ENCODE results near the gene DIPK1B. TPM values are rescaled to one million over a fixed set of nuclear protein-coding genes. Genes with fewer than 3 reads are reported as not detected.

Gene DIPK1B
- total and polyA plus RNA-seq, 10 of the 15 experiments (the other 5 are each of a cell fraction or from before 2014, with no cell fraction given): 0.08 to 0.28 (median 0.13) TPM; not detected in 3

GRCh38 chr9:136679431-136679941 lies 32.9 kb upstream of the DIPK1B start:
- in situ Hi-C loops (cut with MboI) (no loop called here), intact Hi-C loops (cut with micrococcal nuclease; ENCODE audit: unreplicated experiment) (no loop called here)
- ChIA-PET POLR2A (no interaction called here), SMC1A (ENCODE audit: uncharacterized antibody, unreplicated experiment) (interaction anchor here (1.5 kb wide), 1 partner anchor 10 kb away, joined by 3 read pairs; no protein-coding TSS in a partner anchor), CTCF (no interaction called here), RAD21 (ENCODE audit: unreplicated experiment) (no interaction called here)
- no peaks in the 10 kb centered on the region; the same call in none of the 2 replicates for H4K20me1 ChIP-seq (ENCODE audit: control insufficient read depth, insufficient read depth)
- BruUV-seq (replicated peaks): no TSS peak
- no peaks in the 10 kb centered on the region for H3K9me3 ChIP-seq (replicated peaks; ENCODE audit: control insufficient read depth, insufficient read depth, low read length)
- ATAC-seq: no peak
- H3K27ac ChIP-seq (ENCODE audit: control insufficient read depth, insufficient read depth): no peak overlapping the region
- no peak for DNase-seq (ENCODE audit: low read depth, low spot score)
- FAIRE-seq: no peak
- H2AFZ ChIP-seq (ENCODE audit: control insufficient read depth, low read depth, low read length): no peak overlapping the region
- no peaks in the 10 kb centered on the region for H3K27me3 ChIP-seq (replicated peaks in 1 of 2; ENCODE audit: control insufficient read depth in 2 of 2, insufficient read depth in 2 of 2, low read length in 1 of 2)
- H3K36me3 ChIP-seq (ENCODE audit: control insufficient read depth in 2 of 2, insufficient read depth in 2 of 2, low read length in 1 of 2): no peaks in the 10 kb centered on the region
- no peak overlapping the region for H3K4me3 ChIP-seq
- no peaks in the 10 kb centered on the region for H3K4me1 ChIP-seq (ENCODE audit: control insufficient read depth, insufficient read depth, low read length)
- TF ChIP-seq SMARCA5 (IDR thresholded peaks at IDR 0.05) (no peak), TCF3 (IDR thresholded peaks at IDR 0.05; ENCODE audit: borderline replicate concordance, insufficient read depth, low read depth, low read length) (no peak), ELK1 (IDR thresholded peaks at IDR 0.05; ENCODE audit: low read depth, low read length) (no peak), BCLAF1 (IDR thresholded peaks at IDR 0.05) (no peak), ZNF384 (IDR thresholded peaks at IDR 0.05; ENCODE audit: borderline replicate concordance, low read depth, low read length) (no peak), SREBF1 (IDR thresholded peaks at IDR 0.05; ENCODE audit: low read length) (no peak), MTA2 (IDR thresholded peaks at IDR 0.05; ENCODE audit: low read depth) (no peak), HDAC2 (IDR thresholded peaks at IDR 0.05) (no peak), RBBP5 (conservative IDR thresholded peaks at IDR 0.05) (no peak), CREM (IDR thresholded peaks at IDR 0.05; ENCODE audit: low read depth) (no peak), CBX5 (IDR thresholded peaks at IDR 0.05; ENCODE audit: low read depth) (no peak), MEF2B (IDR thresholded peaks at IDR 0.05; ENCODE audit: partially characterized antibody, poor library complexity, severe bottlenecking) (no peak), SREBF2 (IDR thresholded peaks at IDR 0.05; ENCODE audit: low read length) (no peak), ZNF622 (IDR thresholded peaks at IDR 0.05) (no peak), BCL3 (IDR thresholded peaks at IDR 0.05; ENCODE audit: borderline replicate concordance, insufficient read depth, low read depth, low read length, poor library complexity, severe bottlenecking) (no peak), ZNF217 (IDR thresholded peaks at IDR 0.05) (no peak), BACH1 (IDR thresholded peaks at IDR 0.05; ENCODE audit: borderline replicate concordance) (no peak), RELB (IDR thresholded peaks at IDR 0.05; ENCODE audit: low read depth) (no peak), POLR2A (IDR thresholded peaks at IDR 0.05; ENCODE audit: low read depth, low read length) (no peak)
- 69% methylated on average over 22 of the region's 22 CpGs for WGBS (ENCODE audit: insufficient coverage, insufficient replicate concordance, low lambda C conversion rate, missing lambda C conversion rate)
- no peak overlapping the region for H3K4me2 ChIP-seq (ENCODE audit: control insufficient read depth, insufficient read depth)
- H3K9ac ChIP-seq (ENCODE audit: control insufficient read depth, insufficient read depth, low read length): no peak overlapping the region
- no peaks in the 10 kb centered on the region for H3K79me2 ChIP-seq (ENCODE audit: control insufficient read depth, insufficient read depth, low read length)

All from GM12878 (cell line).